ENCODE measurements around the gene C4orf17. TPM values are rescaled to one million over a fixed set of nuclear protein-coding genes. Genes with fewer than 3 reads are reported as not detected.

Gene C4orf17
- under 1 TPM in 1 of 2 donors, not detected in 1; 0.01 TPM for polyA plus RNA-seq

DNA sequence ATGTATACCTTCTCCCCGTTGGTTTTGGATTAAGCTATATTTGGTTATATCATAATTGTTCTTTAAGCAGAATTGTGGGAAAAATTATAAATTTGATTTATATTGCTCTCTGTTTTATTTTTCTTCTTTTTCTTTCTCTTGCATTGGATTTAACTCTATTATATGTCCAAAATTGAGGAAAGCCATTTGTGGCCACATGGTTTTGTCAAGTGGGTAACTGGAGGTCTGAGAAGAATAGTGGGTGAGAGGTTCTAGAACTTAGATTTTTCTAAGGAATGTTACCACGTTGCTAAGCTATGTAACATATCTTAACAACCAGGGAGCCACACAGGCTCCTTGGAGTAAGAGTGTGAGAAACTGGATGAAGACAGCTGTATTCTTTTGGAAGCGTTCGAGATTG lies at the start of gene C4orf17:
TSS of gene C4orf17 (plus strand) at position 301 of the 400 bp plus-strand sequence. CDS start 2,061 bp downstream, outside the sequence.
- no peak within 1 kb of the TSS for H3K27ac ChIP-seq (ENCODE audit: low read depth in 2 of 2, low read length in 1 of 2)
- no peaks in the 10 kb centered on the region for H3K9me3 ChIP-seq (ENCODE audit: control insufficient read depth in 2 of 2, insufficient read depth in 1 of 2, low read depth in 1 of 2, low read length in 1 of 2)
- no peaks in the 10 kb centered on the region for H3K36me3 ChIP-seq (ENCODE audit: control insufficient read depth in 2 of 2, insufficient read depth in 2 of 2, low read length in 1 of 2)
- no peaks in the 10 kb centered on the region for H3K4me1 ChIP-seq (ENCODE audit: control insufficient read depth in 2 of 2, insufficient read depth in 2 of 2, low read length in 1 of 2)
- WGBS, 2 donors = 77 to 80% methylated on average over 4 of the region's 4 CpGs
- H3K4me3 ChIP-seq (ENCODE audit: low read depth in 1 of 2, low read length in 2 of 2) = no peak within 1 kb of the TSS
- no peaks in the 10 kb centered on the region for H3K27me3 ChIP-seq (ENCODE audit: control insufficient read depth in 1 of 2, insufficient read depth in 2 of 2, low read length in 2 of 2)

DNA sequence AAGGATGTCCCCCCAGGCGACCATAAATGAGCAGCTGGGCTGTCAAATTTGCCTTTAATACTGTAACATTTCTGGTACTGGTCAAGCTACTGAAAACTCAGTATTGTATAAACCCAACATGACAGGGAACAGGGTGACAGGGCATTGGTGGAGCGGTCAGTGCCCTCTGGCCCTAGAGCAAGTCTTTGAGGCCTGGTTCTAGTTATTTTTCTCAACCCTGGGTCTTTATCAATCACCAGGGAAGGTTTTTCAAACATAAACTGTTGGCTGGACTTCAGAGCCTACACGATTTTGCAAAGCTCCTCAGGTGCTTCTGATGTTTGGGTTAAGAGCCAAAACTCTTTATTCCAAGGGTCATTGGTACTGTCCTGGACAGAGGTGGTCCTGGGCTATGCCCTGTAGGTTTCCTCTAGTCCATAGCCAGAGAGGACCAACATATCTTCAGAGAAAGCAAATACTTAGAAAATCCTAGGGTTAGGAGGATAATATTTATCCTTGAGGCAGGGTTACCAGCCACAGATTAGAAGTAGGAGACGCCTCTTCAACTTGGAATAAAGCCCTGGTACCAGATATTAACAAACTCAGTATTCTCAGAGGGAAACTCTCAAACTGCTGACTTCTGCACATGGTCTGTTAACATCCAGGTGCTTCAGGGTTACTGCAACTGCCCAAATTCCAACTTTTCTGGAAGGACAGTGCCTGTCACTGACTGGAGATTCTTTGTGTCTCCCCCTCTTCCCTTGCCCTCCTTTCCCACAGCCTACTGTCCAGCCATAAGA lies 49.0 kb upstream of the C4orf17 start:
- WGBS, 2 donors = 56 to 57% methylated on average over 4 of the region's 4 CpGs
- no peaks in the 10 kb centered on the region for H3K9me3 ChIP-seq (ENCODE audit: control insufficient read depth in 2 of 2, insufficient read depth in 1 of 2, low read depth in 1 of 2, low read length in 1 of 2)
- no peak overlapping the region for H3K4me3 ChIP-seq (ENCODE audit: low read depth in 1 of 2, low read length in 2 of 2)
- H3K36me3 ChIP-seq (ENCODE audit: control insufficient read depth in 2 of 2, insufficient read depth in 2 of 2, low read length in 1 of 2) = no peaks in the 10 kb centered on the region
- no peaks in the 10 kb centered on the region for H3K27me3 ChIP-seq (ENCODE audit: control insufficient read depth in 1 of 2, insufficient read depth in 2 of 2, low read length in 2 of 2)
- no peak overlapping the region for H3K27ac ChIP-seq (ENCODE audit: low read depth in 2 of 2, low read length in 1 of 2)
- no peaks in the 10 kb centered on the region for H3K4me1 ChIP-seq (ENCODE audit: control insufficient read depth in 2 of 2, insufficient read depth in 2 of 2, low read length in 1 of 2)

DNA sequence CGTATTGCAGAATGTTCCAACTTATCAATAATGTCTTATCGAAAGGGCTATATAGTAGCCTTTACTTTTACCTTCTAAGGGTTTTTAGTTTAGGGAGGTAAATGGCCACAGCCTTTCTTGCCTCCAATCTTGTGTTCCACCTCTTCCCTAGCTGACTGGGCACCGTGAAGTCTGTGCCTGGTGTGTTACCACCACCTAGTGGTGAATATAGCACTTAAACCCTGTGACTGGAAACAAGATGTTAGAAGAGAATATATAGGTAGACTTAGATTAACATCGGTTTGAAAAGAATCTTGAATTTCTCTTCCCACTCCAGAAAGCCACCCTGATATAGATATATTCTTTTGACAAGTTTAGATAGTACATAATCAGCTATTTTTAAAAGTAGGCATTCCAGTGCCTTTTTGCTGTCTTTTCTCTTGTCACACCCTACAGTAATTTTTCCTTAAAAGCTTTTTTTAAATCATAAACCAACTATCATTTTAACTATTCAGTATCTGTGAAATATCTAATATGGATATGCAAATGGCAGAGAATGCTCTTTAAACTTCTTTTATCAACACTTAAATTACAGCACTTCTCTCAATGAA lies 47.9 kb upstream of the C4orf17 start:
- no peak overlapping the region for H3K27ac ChIP-seq (ENCODE audit: low read depth in 2 of 2, low read length in 1 of 2)
- H3K27me3 ChIP-seq (ENCODE audit: control insufficient read depth in 1 of 2, insufficient read depth in 2 of 2, low read length in 2 of 2) = no peaks in the 10 kb centered on the region
- no peaks in the 10 kb centered on the region for H3K36me3 ChIP-seq (ENCODE audit: control insufficient read depth in 2 of 2, insufficient read depth in 2 of 2, low read length in 1 of 2)
- 30 to 32% methylated on average over 4 of the region's 4 CpGs for WGBS, 2 donors
- H3K4me1 ChIP-seq (ENCODE audit: control insufficient read depth in 2 of 2, insufficient read depth in 2 of 2, low read length in 1 of 2) = no peaks in the 10 kb centered on the region
- no peaks in the 10 kb centered on the region for H3K9me3 ChIP-seq (ENCODE audit: control insufficient read depth in 2 of 2, insufficient read depth in 1 of 2, low read depth in 1 of 2, low read length in 1 of 2)
- H3K4me3 ChIP-seq (ENCODE audit: low read depth in 1 of 2, low read length in 2 of 2) = no peak overlapping the region

DNA sequence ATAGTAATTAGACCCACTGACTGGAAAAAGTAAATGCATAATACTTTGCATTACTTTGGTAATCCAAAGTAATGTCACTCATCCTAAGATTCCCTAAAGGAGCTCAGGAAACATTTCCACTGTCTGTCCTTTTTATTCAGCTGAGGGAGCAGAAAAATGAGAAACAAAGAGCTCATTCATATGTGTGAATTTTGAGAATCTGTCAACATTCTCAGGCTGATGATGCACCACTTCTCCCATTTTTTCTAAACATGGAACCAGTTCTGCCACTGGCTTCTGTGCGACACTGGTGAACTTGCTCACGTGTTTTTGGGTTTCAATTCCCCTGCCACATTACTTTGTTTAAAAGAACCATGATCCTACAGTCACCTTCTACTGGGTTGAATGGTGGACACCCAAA lies 47.3 kb upstream of the C4orf17 start:
- Histone ChIP-seq H3K27me3 (ENCODE audit: control insufficient read depth in 1 of 2, insufficient read depth in 2 of 2, low read length in 2 of 2) (no peaks in the 10 kb centered on the region), H3K9me3 (ENCODE audit: control insufficient read depth in 2 of 2, insufficient read depth in 1 of 2, low read depth in 1 of 2, low read length in 1 of 2) (no peaks in the 10 kb centered on the region), H3K4me3 (ENCODE audit: low read depth in 1 of 2, low read length in 2 of 2) (no peak overlapping the region), H3K36me3 (ENCODE audit: control insufficient read depth in 2 of 2, insufficient read depth in 2 of 2, low read length in 1 of 2) (no peaks in the 10 kb centered on the region), H3K27ac (ENCODE audit: low read depth in 2 of 2, low read length in 1 of 2) (no peak overlapping the region), H3K4me1 (ENCODE audit: control insufficient read depth in 2 of 2, insufficient read depth in 2 of 2, low read length in 1 of 2) (no peaks in the 10 kb centered on the region)
- WGBS, 2 donors = 78 to 82% methylated on average over 2 of the region's 2 CpGs

DNA sequence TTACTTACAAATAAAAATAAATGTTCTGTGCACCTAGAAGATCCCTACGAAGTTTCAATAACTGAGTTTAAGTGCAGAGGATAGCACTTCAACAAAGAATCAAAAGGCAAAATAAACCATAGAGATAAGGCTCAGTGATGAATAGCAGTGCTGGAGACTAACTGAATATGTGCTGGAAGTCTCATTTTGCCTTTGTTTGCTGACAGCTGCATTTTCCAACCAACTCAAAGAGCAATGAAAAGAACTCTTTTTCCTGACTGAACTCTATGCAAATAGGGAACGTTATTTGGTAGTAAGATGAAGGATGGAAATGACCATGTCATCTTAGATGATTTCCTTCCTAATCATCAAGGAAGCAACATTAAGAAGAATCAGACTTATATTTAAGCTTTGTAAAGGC lies 42.9 kb upstream of the C4orf17 start:
- Histone ChIP-seq H3K9me3 (ENCODE audit: control insufficient read depth in 2 of 2, insufficient read depth in 1 of 2, low read depth in 1 of 2, low read length in 1 of 2) (no peaks in the 10 kb centered on the region), H3K27me3 (ENCODE audit: control insufficient read depth in 1 of 2, insufficient read depth in 2 of 2, low read length in 2 of 2) (no peaks in the 10 kb centered on the region), H3K27ac (ENCODE audit: low read depth in 2 of 2, low read length in 1 of 2) (no peak overlapping the region), H3K4me1 (ENCODE audit: control insufficient read depth in 2 of 2, insufficient read depth in 2 of 2, low read length in 1 of 2) (no peaks in the 10 kb centered on the region), H3K36me3 (ENCODE audit: control insufficient read depth in 2 of 2, insufficient read depth in 2 of 2, low read length in 1 of 2) (no peaks in the 10 kb centered on the region), H3K4me3 (ENCODE audit: low read depth in 1 of 2, low read length in 2 of 2) (no peak overlapping the region)
- WGBS, 2 donors = 73 to 79% methylated on average over 2 of the region's 2 CpGs

DNA sequence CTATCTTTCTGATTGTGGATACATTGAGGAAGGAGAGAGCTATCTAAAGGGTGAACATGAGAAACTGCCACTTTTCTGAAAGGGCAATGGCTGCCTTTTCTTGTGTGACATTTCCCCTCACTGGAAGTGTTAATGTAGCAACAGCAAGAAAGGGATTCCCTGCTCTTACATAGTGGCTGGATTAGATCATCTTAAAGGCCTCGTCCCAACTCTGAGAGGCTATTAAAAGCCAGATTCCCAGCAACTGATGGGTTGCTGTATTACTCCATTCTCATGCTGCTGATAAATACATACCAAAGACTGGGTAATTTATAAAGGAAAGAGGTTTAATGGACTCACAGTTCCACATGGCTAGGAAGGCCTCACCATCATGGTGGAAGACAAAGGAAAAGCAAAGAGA lies 41.9 kb upstream of the C4orf17 start:
- Histone ChIP-seq H3K4me3 (ENCODE audit: low read depth in 1 of 2, low read length in 2 of 2) (no peak overlapping the region), H3K4me1 (ENCODE audit: control insufficient read depth in 2 of 2, insufficient read depth in 2 of 2, low read length in 1 of 2) (no peaks in the 10 kb centered on the region), H3K27me3 (ENCODE audit: control insufficient read depth in 1 of 2, insufficient read depth in 2 of 2, low read length in 2 of 2) (no peaks in the 10 kb centered on the region), H3K9me3 (ENCODE audit: control insufficient read depth in 2 of 2, insufficient read depth in 1 of 2, low read depth in 1 of 2, low read length in 1 of 2) (no peaks in the 10 kb centered on the region), H3K36me3 (ENCODE audit: control insufficient read depth in 2 of 2, insufficient read depth in 2 of 2, low read length in 1 of 2) (no peaks in the 10 kb centered on the region), H3K27ac (ENCODE audit: low read depth in 2 of 2, low read length in 1 of 2) (no peak overlapping the region)
- WGBS, 2 donors = 72 to 82% methylated on average over 1 of the region's 1 CpG

DNA sequence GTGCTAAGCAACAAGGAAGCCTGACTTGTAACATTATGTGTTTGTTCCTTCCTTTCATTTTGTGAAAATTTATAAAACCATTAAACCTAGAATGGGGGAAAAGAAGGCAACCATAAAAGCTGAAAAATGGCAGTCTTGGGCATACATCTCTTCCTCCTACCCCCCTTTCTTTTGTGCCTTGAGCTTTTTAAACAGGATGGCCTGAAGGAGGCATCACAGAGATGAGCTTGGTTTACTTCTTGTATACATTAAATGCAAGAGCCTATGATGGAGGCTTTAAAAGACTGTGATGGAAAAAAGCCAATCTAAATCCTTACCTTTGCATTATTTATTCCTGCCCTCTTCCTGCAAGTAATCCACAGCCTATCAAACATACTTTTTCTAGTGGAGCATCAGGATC lies 39.5 kb upstream of the C4orf17 start:
- H3K27me3 ChIP-seq (ENCODE audit: control insufficient read depth in 1 of 2, insufficient read depth in 2 of 2, low read length in 2 of 2) = no peaks in the 10 kb centered on the region
- H3K4me1 ChIP-seq (ENCODE audit: control insufficient read depth in 2 of 2, insufficient read depth in 2 of 2, low read length in 1 of 2) = no peaks in the 10 kb centered on the region
- H3K27ac ChIP-seq (ENCODE audit: low read depth in 2 of 2, low read length in 1 of 2) = no peak overlapping the region
- no peaks in the 10 kb centered on the region for H3K36me3 ChIP-seq (ENCODE audit: control insufficient read depth in 2 of 2, insufficient read depth in 2 of 2, low read length in 1 of 2)
- no peak overlapping the region for H3K4me3 ChIP-seq (ENCODE audit: low read depth in 1 of 2, low read length in 2 of 2)
- H3K9me3 ChIP-seq (ENCODE audit: control insufficient read depth in 2 of 2, insufficient read depth in 1 of 2, low read depth in 1 of 2, low read length in 1 of 2) = no peaks in the 10 kb centered on the region

DNA sequence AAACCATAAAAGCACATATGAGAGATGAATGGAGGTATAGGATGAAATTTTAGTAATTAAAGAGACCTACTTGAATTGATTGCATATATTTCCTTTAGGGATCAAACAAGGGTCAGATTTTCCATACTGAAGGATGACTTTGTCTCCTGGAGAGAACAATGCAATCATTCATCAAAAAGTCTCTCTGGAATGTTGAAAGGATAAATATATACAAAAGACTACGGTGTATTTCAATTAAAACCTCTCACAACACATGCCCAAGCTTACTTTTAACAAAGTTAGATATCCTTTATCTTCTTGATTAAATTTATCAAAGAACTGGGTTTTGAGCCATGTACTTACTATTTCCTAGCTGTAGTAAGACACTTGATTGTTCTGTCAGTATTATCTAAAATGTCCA lies 38.9 kb upstream of the C4orf17 start:
- no peaks in the 10 kb centered on the region for H3K27me3 ChIP-seq (ENCODE audit: control insufficient read depth in 1 of 2, insufficient read depth in 2 of 2, low read length in 2 of 2)
- H3K9me3 ChIP-seq (ENCODE audit: control insufficient read depth in 2 of 2, insufficient read depth in 1 of 2, low read depth in 1 of 2, low read length in 1 of 2) = no peaks in the 10 kb centered on the region
- H3K27ac ChIP-seq (ENCODE audit: low read depth in 2 of 2, low read length in 1 of 2) = no peak overlapping the region
- no peaks in the 10 kb centered on the region for H3K36me3 ChIP-seq (ENCODE audit: control insufficient read depth in 2 of 2, insufficient read depth in 2 of 2, low read length in 1 of 2)
- H3K4me1 ChIP-seq (ENCODE audit: control insufficient read depth in 2 of 2, insufficient read depth in 2 of 2, low read length in 1 of 2) = no peaks in the 10 kb centered on the region
- WGBS, 2 donors = 15 to 24% methylated on average over 1 of the region's 1 CpG
- no peak overlapping the region for H3K4me3 ChIP-seq (ENCODE audit: low read depth in 1 of 2, low read length in 2 of 2)

DNA sequence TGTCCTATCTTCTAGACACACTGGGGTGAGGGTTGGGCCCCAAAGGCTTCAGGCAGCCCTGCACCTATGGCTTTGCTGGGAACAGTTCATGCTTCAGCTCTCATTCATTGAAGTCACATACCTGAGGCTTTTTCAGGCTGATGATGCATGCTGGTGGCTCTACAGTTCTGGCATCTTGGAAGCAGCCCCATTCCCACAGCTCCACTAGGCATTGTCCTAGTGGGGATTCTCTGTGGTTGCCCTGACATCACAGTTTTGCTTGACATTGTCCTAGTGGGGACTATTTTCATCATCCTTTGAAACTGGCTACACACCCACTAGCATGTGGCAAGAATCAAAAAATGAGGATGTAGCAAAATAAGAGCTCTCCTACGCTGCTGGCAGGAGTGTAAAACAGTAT lies 37.7 kb upstream of the C4orf17 start:
- 88 to 94% methylated on average over 1 of the region's 1 CpG for WGBS, 2 donors
- Histone ChIP-seq H3K27me3 (ENCODE audit: control insufficient read depth in 1 of 2, insufficient read depth in 2 of 2, low read length in 2 of 2) (no peaks in the 10 kb centered on the region), H3K9me3 (ENCODE audit: control insufficient read depth in 2 of 2, insufficient read depth in 1 of 2, low read depth in 1 of 2, low read length in 1 of 2) (no peaks in the 10 kb centered on the region), H3K4me3 (ENCODE audit: low read depth in 1 of 2, low read length in 2 of 2) (no peak overlapping the region), H3K27ac (ENCODE audit: low read depth in 2 of 2, low read length in 1 of 2) (no peak overlapping the region), H3K4me1 (ENCODE audit: control insufficient read depth in 2 of 2, insufficient read depth in 2 of 2, low read length in 1 of 2) (no peaks in the 10 kb centered on the region), H3K36me3 (ENCODE audit: control insufficient read depth in 2 of 2, insufficient read depth in 2 of 2, low read length in 1 of 2) (no peaks in the 10 kb centered on the region)

DNA sequence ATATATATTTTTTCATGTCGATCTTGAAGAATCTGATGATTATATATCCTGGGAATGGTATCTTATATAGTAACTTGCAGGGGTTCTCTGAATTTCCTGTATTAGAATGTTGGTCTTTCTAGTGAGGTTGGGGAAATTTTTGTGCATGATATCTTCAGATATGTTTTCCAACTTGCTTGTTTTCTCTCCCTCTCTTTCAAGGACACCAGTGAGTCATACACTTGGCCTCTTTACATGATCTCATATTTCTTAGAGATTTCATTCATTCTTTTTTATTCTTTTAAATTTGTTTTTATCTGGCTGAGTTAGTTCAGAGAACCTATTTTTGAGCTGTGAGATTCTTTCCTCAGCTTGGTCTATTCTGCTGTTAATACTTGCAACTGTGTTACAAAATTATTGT lies 27.2 kb upstream of the C4orf17 start:
- Histone ChIP-seq H3K4me1 (ENCODE audit: control insufficient read depth in 2 of 2, insufficient read depth in 2 of 2, low read length in 1 of 2) (no peaks in the 10 kb centered on the region), H3K27ac (ENCODE audit: low read depth in 2 of 2, low read length in 1 of 2) (no peak overlapping the region), H3K4me3 (ENCODE audit: low read depth in 1 of 2, low read length in 2 of 2) (no peak overlapping the region), H3K36me3 (ENCODE audit: control insufficient read depth in 2 of 2, insufficient read depth in 2 of 2, low read length in 1 of 2) (no peaks in the 10 kb centered on the region), H3K27me3 (ENCODE audit: control insufficient read depth in 1 of 2, insufficient read depth in 2 of 2, low read length in 2 of 2) (no peaks in the 10 kb centered on the region), H3K9me3 (ENCODE audit: control insufficient read depth in 2 of 2, insufficient read depth in 1 of 2, low read depth in 1 of 2, low read length in 1 of 2) (peaks cover 6% of the 10 kb centered on the region in 2 donors)
- WGBS, 2 donors = 90 to 93% methylated on average over 1 of the region's 1 CpG
